ENCODE results near the gene PYGM.

PYGM gene

GRCh38 chr11:64734811-64735724 lies 24.7 kb downstream of the PYGM start:
- no peak for DNase-seq

GRCh38 chr11:64731601-64732000 lies 28.2 kb downstream of the PYGM start:
- no peak for DNase-seq

GRCh38 chr11:64729851-64730382 lies 29.9 kb downstream of the PYGM start:
- no peak for DNase-seq

DNA sequence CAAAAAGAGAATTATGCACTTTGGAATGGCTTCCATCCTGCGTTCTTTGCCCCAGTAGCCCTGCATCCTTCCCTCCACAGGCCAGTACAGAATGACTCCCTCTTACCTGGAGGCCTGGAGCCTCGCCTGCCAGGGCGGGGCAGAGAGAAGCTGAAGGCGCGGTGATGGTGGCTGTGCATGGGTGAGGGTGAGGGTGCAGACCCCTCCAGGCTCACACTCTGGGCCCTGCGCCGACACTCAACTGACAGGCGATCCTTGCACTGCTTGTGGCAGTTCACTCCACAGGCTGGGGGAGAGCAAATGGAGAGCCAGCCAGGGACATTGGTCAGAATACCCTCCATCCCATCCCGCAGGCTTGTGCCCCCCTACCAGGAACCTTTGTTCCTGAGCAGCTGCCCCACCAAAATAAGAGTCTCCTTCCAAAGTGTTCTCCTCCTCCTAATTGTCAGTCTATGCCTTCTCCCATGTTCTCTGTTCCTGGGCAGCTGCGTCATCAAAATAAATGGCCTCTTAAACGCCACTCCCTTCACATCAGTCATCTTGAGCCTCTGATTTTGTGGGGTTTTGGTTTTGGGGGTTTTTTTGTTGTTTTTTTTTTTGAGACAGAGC lies 30.9 kb downstream of the PYGM start:
- no peak for DNase-seq

- DNase-seq, result no peak
Measured at GRCh38 chr11:64726867-64727530, 32.8 kb downstream of the PYGM start.

- no peak for DNase-seq
Measured at GRCh38 chr11:64726211-64726641, 33.5 kb downstream of the PYGM start.

GRCh38 chr11:64724863-64725532 lies 34.8 kb downstream of the PYGM start:
- no peak for DNase-seq

DNA sequence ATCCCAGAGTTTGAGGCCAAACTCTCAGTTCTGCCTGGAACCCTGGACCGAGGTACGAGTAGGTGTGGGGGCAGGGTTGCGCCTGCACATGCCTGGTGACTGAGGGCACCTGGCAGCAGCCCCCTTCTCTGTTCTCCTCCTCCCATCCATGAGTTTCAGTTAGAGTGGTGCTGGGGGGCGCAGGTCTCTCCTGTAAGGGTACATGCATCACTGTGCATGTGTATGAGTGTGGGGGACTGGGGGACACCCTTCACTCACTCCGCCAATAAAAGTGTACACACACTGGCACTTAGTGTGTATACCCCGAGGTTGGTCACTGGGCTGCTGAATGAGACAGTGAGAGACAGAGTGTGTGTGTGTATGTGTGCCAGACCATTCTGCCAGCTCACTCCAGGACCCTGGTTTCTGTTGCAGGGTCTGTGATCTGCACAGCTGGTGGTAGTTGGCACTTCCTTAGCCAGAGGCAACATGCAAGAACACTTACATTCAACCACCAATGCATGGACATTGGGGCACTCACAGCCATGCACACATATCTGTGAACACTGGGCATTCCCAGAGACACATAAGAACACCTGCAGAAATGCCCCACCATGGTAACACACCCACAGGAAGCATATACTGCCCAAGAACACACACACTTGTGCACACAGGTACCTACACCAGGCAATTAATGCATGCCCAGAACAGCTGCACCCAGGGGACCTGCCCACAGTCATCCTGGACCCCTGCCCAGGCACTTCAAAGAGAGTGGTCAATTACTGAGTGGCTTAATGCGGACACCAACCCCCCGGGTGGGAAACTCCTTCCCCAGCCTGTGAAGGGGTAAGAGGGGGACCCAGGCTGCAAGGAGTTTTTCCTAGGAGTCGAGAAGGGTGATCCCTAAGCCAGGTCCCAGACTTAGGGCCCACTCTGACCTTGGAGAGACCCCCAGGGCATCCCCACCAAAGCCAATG lies 35.6 kb downstream of the PYGM start:
- DNase-seq, result no peak

GRCh38 chr11:64723117-64723906 lies 36.5 kb downstream of the PYGM start, which contains the start of gene NRXN2:
TSS of gene NRXN2 (minus strand) at chr11:64723197. CDS start at chr11:64713699, 9,498 bp downstream.
- DNase-seq, result peak; percentile 81

- no peak for DNase-seq
Measured at GRCh38 chr11:64722141-64723065, 37.4 kb downstream of the PYGM start.

DNA sequence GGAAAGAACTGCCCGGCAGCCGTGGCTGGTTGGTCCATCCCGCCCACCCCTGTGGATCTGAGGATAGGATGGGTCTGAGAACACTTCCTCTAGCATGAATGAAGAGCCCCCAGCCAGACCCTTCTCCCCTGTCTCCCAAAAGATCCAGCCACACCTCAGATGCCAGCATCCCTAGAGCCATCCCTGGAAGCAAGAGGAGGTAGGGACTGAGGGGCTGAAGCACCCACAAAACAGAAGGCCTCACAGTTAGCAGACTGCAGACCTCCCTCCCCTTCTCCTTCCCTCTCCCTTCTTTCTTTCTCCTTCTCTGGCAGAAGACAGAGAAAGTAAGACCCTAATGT lies 38.4 kb downstream of the PYGM start:
- DNase-seq, result no peak

DNA sequence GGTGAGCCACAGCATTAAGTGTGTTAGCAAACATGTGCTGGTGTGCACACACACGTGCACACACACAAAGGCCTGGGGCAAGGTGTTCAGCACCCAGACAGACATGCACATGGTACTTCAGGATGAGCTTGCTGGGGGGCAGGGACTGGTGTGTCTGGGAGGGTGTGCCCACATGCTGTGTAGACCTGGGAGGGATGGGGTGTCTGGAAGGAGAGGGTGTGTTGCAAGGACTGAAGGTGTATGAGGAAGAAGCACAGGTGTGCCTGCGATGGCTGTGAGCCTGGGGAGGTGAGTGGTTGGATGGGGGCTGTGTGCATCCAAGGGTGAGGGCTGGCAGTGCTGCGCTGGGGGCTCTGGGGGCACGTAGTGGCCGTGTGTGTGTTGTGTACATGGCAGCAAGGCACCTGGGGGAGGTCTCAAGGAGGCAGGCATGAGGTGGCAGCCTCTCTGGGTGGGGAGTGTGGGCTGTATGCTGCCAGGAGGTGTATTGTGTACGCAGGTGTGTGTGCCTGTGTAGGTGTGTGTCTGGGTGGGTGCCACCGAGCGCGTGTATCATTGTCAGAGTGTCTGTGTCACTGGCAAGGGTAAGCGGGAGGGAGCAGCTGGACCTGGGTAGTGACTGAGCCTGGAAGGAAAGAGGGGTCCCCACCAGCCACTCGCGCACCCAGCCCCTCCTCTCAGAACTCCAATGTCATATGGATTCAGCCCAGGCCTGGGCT lies 39.0 kb downstream of the PYGM start:
- no peak for DNase-seq

GRCh38 chr11:64720167-64720566 lies 39.6 kb downstream of the PYGM start:
- DNase-seq, result no peak

DNA sequence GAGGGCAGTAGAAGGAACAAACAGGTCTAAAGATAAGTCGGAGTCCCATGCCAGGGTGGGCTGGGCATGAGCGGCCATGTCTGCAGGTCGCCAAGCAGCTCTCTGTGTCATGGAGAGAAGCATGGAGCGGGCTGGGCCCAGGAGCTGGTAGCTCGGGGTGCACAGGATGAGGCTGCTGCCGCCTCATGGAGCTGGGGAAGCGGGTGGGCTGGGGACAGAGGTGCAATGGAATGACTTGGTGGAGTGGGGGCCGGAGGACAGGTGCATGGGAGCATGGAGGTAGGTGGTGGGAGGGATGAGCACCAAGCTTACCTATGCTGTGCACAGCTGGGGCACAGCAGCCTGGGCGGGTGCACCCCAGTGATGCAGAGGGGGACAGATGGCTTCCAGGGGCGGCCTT lies 40.4 kb downstream of the PYGM start:
- no peak for DNase-seq

DNA sequence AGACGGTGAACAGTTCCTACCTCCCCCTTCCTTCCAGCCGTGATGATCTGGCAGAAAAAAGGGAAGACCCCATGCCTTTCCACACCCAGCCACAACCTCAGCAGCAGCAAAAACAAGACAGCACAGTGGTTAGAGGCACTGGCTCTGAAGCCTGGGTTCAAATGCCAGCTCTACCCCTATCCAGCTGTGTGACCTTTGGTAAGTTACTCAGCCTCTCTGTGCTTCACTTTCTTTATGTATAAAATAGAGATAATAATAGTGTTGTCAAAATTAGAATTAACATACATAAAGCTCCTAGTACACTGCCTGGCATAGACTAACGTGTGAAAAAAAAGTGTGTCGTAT lies 41.0 kb downstream of the PYGM start:
- no peak for DNase-seq

GRCh38 chr11:64718084-64718779 lies 41.5 kb downstream of the PYGM start:
- no peak for DNase-seq

- DNase-seq, result no peak
Measured at GRCh38 chr11:64717268-64717578, 42.6 kb downstream of the PYGM start.

Data from fibroblast of skin of scalp (primary cell).